ENCODE measurements around the gene FPR2. TPM values are rescaled to one million over a fixed set of nuclear protein-coding genes. Genes with fewer than 3 reads are reported as not detected.

Gene FPR2
- total and polyA plus RNA-seq, 4 donors, result 0.33 to 5.6 TPM; not detected in 2

DNA sequence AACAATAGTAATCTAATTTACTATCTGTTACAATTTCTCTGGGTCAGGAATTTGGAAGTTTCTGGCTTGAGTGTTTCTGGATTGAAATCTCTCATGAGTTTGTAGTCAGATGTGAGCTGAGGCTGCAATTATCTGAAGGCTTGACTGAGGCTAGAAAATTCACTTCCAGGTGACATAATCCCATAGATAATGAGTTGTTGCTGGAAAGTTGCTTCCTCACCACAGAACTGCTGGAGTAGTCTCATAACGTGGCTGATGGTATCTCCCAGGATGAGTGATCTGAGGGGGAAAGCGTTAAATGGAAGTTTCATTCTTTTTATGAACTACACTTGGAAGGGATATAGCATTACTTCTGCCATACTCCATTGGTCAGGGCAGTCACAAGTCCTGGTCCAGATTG lies 18.7 kb downstream of the FPR2 start:
- no CpG with 5 or more reads among the region's 2 CpGs for WGBS (ENCODE audit: insufficient coverage)
- DNase-seq (ENCODE audit: low read depth in 4 of 6, low spot score in 6 of 6), result no peak

DNA sequence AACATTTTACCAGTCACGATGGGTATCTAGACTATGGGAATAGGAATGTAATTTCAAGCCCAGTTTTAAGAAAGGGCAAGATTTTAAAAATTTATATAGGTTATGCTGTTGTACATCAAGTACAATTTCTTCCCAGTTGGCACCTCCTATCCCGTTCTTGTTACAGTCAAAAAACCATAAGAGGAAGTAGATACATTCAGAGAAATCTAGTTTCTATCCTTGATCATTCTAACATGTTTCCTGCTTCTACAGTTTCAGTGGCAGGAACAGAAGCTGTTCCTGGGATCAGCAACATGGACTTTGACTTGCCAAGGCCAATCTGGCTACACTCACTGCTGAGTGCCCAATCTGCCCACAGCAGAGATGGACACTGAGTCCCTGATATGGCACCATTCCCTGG lies 19.3 kb downstream of the FPR2 start:
- Histone ChIP-seq H3K4me1 (ENCODE audit: control insufficient read depth, insufficient read depth, low read length) (peaks cover 4% of the 10 kb centered on the region), H3K27ac (ENCODE audit: low read depth, low read length) (no peak overlapping the region), H3K4me3 (ENCODE audit: low read depth, low read length) (no peak overlapping the region), H3K36me3 (ENCODE audit: control insufficient read depth, insufficient read depth, low read length) (no peaks in the 10 kb centered on the region), H3K9me3 (ENCODE audit: control insufficient read depth, insufficient read depth, low read length) (no peaks in the 10 kb centered on the region), H3K27me3 (ENCODE audit: control insufficient read depth, insufficient read depth, low read length) (peaks cover 18% of the 10 kb centered on the region)
- no peak for DNase-seq (ENCODE audit: low read depth in 4 of 6, low spot score in 6 of 6)
- no CpG with 5 or more reads among the region's 2 CpGs for WGBS (ENCODE audit: insufficient coverage)

More for the DNA sequence above, 18.7 kb downstream of the FPR2 start:
- Histone ChIP-seq H3K27ac (ENCODE audit: low read depth, low read length) (no peak overlapping the region), H3K4me3 (ENCODE audit: low read depth, low read length) (no peak overlapping the region), H3K27me3 (ENCODE audit: control insufficient read depth, insufficient read depth, low read length) (peaks cover 15% of the 10 kb centered on the region), H3K9me3 (ENCODE audit: control insufficient read depth, insufficient read depth, low read length) (no peaks in the 10 kb centered on the region), H3K4me1 (ENCODE audit: control insufficient read depth, insufficient read depth, low read length) (peaks cover 4% of the 10 kb centered on the region), H3K36me3 (ENCODE audit: control insufficient read depth, insufficient read depth, low read length) (no peaks in the 10 kb centered on the region)

DNA sequence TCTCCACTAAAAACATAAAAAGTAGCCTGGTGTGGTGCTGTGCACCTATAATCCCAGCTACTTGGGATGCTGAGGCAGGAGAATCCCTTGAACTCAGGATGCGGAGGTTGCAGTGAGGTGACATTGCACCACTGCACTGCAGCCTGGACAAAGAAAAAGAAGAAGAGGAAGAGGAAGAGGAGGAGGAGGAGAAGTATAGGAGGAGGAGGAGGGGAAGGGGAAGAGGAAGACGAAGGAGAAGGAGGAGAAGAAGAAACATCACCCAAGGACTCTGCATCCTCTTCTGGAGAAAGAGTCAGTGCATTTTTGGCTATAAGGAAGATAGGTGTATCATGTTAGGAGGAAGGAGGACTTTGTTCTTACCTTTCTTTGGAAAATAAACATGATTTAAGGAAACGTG lies 21.0 kb downstream of the FPR2 start:
- WGBS (ENCODE audit: insufficient coverage), result 65% methylated on average over 2 of the region's 3 CpGs
- Histone ChIP-seq H3K9me3 (ENCODE audit: control insufficient read depth, insufficient read depth, low read length) (no peaks in the 10 kb centered on the region), H3K4me1 (ENCODE audit: control insufficient read depth, insufficient read depth, low read length) (peaks cover 4% of the 10 kb centered on the region), H3K4me3 (ENCODE audit: low read depth, low read length) (no peak overlapping the region), H3K27me3 (ENCODE audit: control insufficient read depth, insufficient read depth, low read length) (peaks cover 18% of the 10 kb centered on the region), H3K27ac (ENCODE audit: low read depth, low read length) (no peak overlapping the region), H3K36me3 (ENCODE audit: control insufficient read depth, insufficient read depth, low read length) (no peaks in the 10 kb centered on the region)
- DNase-seq (ENCODE audit: low read depth in 4 of 6, low spot score in 6 of 6), result no peak

DNA sequence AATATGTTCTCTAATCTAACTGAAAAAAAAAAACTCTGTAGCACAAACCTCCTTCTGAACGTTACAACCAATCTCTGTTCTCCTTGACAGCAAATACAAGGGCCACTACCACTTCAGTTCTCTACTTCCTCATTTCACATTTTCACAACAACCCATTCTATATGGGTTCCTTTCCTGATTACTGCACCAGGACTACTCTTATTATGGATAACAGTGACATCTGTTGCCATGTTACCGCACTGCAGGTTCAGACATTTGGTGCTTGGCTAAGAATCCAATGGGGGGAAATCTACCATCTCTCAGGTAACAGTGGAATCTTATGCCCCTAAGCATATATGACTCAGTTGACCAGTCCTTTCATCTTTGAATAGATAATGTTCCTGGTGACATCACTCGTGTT lies 22.4 kb downstream of the FPR2 start:
- Histone ChIP-seq H3K4me1 (ENCODE audit: control insufficient read depth, insufficient read depth, low read length) (no peaks in the 10 kb centered on the region), H3K9me3 (ENCODE audit: control insufficient read depth, insufficient read depth, low read length) (no peaks in the 10 kb centered on the region), H3K4me3 (ENCODE audit: low read depth, low read length) (no peak overlapping the region), H3K27ac (ENCODE audit: low read depth, low read length) (no peak overlapping the region), H3K36me3 (ENCODE audit: control insufficient read depth, insufficient read depth, low read length) (no peaks in the 10 kb centered on the region), H3K27me3 (ENCODE audit: control insufficient read depth, insufficient read depth, low read length) (peaks cover 16% of the 10 kb centered on the region)
- peak in 1 of 6 donors; percentile 28 for DNase-seq (ENCODE audit: low read depth in 4 of 6, low spot score in 6 of 6)
- 24% methylated on average over 2 of the region's 3 CpGs for WGBS (ENCODE audit: insufficient coverage)

DNA sequence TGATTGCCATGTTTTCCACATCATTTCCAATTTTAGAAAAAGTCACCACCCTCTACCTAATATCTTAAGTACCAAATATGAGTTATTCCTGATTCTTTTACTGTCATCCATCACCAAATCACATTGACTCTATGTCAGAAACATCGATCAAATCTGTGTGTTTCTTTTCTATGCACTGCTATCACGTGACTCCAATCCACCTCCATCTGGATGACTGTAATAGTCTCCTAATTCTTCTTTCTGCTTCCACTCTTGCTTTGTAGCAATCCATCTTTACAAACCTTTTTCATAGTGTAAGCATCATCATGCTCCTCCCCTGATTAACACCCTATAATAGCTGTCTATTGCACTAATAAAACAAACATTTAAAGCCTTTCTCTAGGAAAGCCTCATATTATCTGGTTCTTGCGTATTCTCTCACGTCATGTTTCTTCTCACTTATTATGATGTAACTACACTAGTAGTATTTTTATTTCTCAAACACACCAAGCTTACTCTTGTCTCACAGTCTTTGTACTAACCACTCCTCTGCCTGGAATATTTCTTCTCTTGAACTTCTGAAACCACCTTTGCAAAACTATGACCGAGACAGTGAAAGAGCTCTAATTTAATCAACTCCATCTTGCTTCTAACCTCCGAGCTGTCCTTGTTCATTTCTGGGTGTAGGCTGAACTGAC lies 23.3 kb downstream of the FPR2 start:
- H3K27me3 ChIP-seq (ENCODE audit: control insufficient read depth, insufficient read depth, low read length), result peaks cover 14% of the 10 kb centered on the region

DNA sequence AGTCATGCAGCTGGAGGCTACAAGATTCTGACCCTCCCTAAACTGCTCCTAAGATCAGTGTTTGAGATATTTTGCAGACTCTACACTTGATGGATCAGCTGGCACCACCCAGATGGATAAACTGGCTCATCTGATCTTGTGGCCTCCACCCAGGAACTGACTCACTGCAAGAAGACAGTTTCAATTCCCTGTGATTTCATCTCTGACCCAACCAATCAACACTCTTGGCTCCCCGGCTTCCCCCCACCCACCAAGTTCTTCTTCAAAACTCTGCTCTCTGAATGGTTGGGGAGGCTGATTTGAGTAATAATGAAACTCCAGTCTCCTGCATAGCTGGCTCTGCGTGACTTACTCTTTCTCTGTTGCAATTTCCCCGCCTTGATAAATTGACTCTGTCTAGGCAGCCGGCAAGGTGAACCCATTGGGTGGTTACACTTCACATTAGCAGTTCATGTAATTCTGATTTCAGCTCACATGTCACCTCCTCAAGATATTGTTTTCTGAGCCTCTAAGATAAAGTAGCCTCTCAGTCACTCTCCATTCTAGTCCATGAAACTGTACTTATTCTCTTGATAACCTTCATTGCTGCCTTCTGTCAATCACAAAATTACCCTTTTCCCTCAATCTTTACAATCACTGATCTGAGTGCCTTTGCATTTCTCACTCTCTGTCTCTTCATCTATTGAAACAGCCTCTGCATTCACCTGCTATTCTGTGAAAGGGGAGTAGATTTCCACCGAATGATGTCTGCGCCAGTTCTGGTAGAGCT lies 24.1 kb downstream of the FPR2 start:
- Histone ChIP-seq H3K36me3 (ENCODE audit: control insufficient read depth, insufficient read depth, low read length) (no peaks in the 10 kb centered on the region), H3K27ac (ENCODE audit: low read depth, low read length) (no peak overlapping the region), H3K9me3 (ENCODE audit: control insufficient read depth, insufficient read depth, low read length) (no peaks in the 10 kb centered on the region), H3K27me3 (ENCODE audit: control insufficient read depth, insufficient read depth, low read length) (peaks cover 14% of the 10 kb centered on the region), H3K4me3 (ENCODE audit: low read depth, low read length) (no peak overlapping the region), H3K4me1 (ENCODE audit: control insufficient read depth, insufficient read depth, low read length) (no peaks in the 10 kb centered on the region)
- DNase-seq (ENCODE audit: low read depth in 4 of 6, low spot score in 6 of 6), result peak in 1 of 6 donors; percentile 6
- 68% methylated on average over 5 of the region's 6 CpGs for WGBS (ENCODE audit: insufficient coverage)

More for the DNA sequence above, 23.3 kb downstream of the FPR2 start:
- H3K4me3 ChIP-seq (ENCODE audit: low read depth, low read length), result no peak overlapping the region
- no peak overlapping the region for H3K27ac ChIP-seq (ENCODE audit: low read depth, low read length)
- DNase-seq (ENCODE audit: low read depth in 4 of 6, low spot score in 6 of 6), result no peak
- no peaks in the 10 kb centered on the region for H3K36me3 ChIP-seq (ENCODE audit: control insufficient read depth, insufficient read depth, low read length)
- H3K4me1 ChIP-seq (ENCODE audit: control insufficient read depth, insufficient read depth, low read length), result no peaks in the 10 kb centered on the region
- 75% methylated on average over 2 of the region's 6 CpGs for WGBS (ENCODE audit: insufficient coverage)
- H3K9me3 ChIP-seq (ENCODE audit: control insufficient read depth, insufficient read depth, low read length), result no peaks in the 10 kb centered on the region

DNA sequence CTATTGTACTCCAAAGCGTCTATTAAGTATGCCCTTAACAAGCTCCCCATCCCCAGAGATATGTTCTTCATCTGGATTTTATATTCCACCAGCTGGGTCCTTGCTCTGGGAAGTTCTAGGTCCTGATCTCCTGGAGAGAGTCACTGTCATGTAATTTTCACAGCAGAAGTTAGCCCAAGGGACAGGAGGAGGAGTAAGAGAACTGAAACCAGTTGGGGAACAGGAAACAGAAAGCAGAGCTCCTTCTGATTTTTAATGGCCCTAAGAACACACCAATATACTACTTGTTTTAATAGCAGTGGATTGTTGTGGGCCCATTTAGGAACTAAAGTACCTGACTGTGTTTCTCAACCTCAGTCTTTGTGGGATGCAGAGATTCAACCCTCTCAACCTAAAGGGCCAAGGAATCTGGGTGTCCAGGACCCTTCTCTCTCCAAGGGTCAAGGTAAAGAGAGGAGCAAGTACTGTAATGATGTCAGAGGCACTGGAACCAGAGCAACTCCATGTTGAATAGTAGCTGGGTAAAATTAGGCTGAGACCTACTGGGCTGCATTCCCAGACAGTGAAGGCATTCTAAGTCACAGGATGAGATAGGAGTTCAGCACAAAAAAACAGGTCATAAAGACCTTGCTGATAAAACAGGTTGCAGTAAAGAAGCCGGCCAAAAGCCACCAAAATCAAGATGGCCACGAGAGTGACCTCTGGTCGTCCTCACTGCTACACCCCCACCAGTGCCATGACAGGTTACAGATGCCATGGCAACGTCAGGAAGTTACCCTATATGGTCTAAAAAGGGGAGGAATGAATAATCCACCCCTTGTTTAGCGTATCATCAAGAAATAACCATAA lies 25.9 kb downstream of the FPR2 start:
- DNase-seq (ENCODE audit: low read depth in 4 of 6, low spot score in 6 of 6), result no peak
- Histone ChIP-seq H3K9me3 (ENCODE audit: control insufficient read depth, insufficient read depth, low read length) (no peaks in the 10 kb centered on the region), H3K27me3 (ENCODE audit: control insufficient read depth, insufficient read depth, low read length) (peaks cover 3% of the 10 kb centered on the region), H3K4me3 (ENCODE audit: low read depth, low read length) (no peak overlapping the region), H3K4me1 (ENCODE audit: control insufficient read depth, insufficient read depth, low read length) (no peaks in the 10 kb centered on the region), H3K27ac (ENCODE audit: low read depth, low read length) (no peak overlapping the region), H3K36me3 (ENCODE audit: control insufficient read depth, insufficient read depth, low read length) (no peaks in the 10 kb centered on the region)
- no CpG with 5 or more reads among the region's 6 CpGs for WGBS (ENCODE audit: insufficient coverage)

DNA sequence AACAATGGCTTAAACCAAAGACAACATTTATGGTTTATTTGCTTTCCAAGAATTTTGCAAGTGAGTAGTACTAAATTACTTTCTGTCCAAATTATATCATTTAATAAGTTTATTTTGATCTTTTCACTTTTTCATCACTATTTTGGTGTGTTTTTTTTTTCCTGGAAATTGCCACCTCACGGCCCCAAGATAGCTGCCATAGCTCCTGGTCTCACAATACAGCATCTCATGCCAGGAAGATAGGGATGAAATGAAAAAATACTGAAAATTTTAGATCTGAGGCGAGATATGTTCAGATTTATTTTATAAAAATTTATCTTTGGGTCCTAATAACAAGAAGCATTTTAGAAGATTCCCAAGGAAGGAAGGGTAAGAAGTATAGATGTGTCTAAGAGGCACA lies 27.0 kb downstream of the FPR2 start:
- no CpG with 5 or more reads among the region's 2 CpGs for WGBS (ENCODE audit: insufficient coverage)
- no peak for DNase-seq (ENCODE audit: low read depth in 4 of 6, low spot score in 6 of 6)
- no peaks in the 10 kb centered on the region for H3K4me1 ChIP-seq (ENCODE audit: control insufficient read depth, insufficient read depth, low read length)
- peaks cover 3% of the 10 kb centered on the region for H3K27me3 ChIP-seq (ENCODE audit: control insufficient read depth, insufficient read depth, low read length)
- H3K27ac ChIP-seq (ENCODE audit: low read depth, low read length), result no peak overlapping the region
- H3K4me3 ChIP-seq (ENCODE audit: low read depth, low read length), result no peak overlapping the region
- no peaks in the 10 kb centered on the region for H3K36me3 ChIP-seq (ENCODE audit: control insufficient read depth, insufficient read depth, low read length)
- no peaks in the 10 kb centered on the region for H3K9me3 ChIP-seq (ENCODE audit: control insufficient read depth, insufficient read depth, low read length)

DNA sequence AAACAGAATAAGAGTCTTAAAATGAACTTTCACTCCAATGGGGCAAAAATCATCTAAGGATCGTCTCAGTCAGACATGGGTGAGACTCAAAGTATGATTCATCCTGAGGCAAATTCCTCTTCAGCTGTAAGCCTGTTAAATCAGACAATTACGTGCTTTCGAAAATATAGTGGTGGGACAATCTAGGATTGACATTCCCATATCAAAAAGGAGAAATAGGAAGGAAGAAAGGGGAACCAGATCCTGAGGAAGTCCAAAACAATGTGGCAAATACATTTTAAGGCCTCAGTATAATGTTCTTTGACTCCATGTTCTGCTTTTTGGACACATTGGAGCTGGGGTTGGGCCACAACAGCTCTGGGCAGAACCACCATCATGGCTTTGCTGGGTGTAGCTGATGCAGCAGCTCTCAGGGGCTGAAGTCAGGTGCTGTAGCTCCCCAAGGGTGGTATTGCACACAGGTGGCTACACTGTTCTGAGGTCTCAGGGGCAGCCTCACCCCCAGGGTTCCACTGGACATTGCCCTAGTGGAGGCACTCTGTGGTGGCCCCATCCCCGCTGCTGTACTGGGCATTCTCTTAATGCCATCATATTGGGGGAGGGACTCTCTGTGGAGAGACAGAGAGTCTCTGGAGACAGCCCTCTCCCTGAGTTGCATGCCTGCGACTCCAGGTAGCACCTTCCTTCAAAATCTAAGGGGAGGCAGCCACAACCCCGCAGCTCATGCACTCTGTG lies 28.2 kb downstream of the FPR2 start:
- H3K4me3 ChIP-seq (ENCODE audit: low read depth, low read length), result no peak overlapping the region
- DNase-seq (ENCODE audit: low read depth in 4 of 6, low spot score in 6 of 6), result no peak
- no peak overlapping the region for H3K27ac ChIP-seq (ENCODE audit: low read depth, low read length)
- no peaks in the 10 kb centered on the region for H3K9me3 ChIP-seq (ENCODE audit: control insufficient read depth, insufficient read depth, low read length)
- H3K27me3 ChIP-seq (ENCODE audit: control insufficient read depth, insufficient read depth, low read length), result peaks cover 3% of the 10 kb centered on the region
- 82% methylated on average over 6 of the region's 6 CpGs for WGBS (ENCODE audit: insufficient coverage)
- no peaks in the 10 kb centered on the region for H3K36me3 ChIP-seq (ENCODE audit: control insufficient read depth, insufficient read depth, low read length)
- no peaks in the 10 kb centered on the region for H3K4me1 ChIP-seq (ENCODE audit: control insufficient read depth, insufficient read depth, low read length)
